GDM1 (cell line): Measurements from ENCODE around the gene POLR2H.

Experiments used
- DNase-seq: peaks from one replicate; lab custom pipeline; 2025; lab: John Stamatoyannopoulos, UW

The POLR2H gene

GRCh38 chr3:184352149-184352785 lies 9.2 kb upstream of the POLR2H start:
- no peak for DNase-seq

GRCh38 chr3:184352897-184353545 lies 8.5 kb upstream of the POLR2H start:
- no peak for DNase-seq

GRCh38 chr3:184353546-184353941 lies 8.0 kb upstream of the POLR2H start:
- no peak for DNase-seq

GRCh38 chr3:184354121-184354728 lies 7.3 kb upstream of the POLR2H start:
- no peak for DNase-seq

GRCh38 chr3:184354754-184355153 lies 6.8 kb upstream of the POLR2H start:
- no peak for DNase-seq

GRCh38 chr3:184355261-184356040 lies 6.1 kb upstream of the POLR2H start:
- no peak for DNase-seq

GRCh38 chr3:184357248-184358123 lies 4.0 kb upstream of the POLR2H start:
- DNase-seq: no peak

- DNase-seq: no peak
These were observed 3.3 kb upstream of the POLR2H start for GRCh38 chr3:184358124-184358767.

GRCh38 chr3:184358921-184359350 lies 2.6 kb upstream of the POLR2H start:
- no peak for DNase-seq

- no peak for DNase-seq
These were observed 1.9 kb upstream of the POLR2H start for GRCh38 chr3:184359610-184360009.

- no peak for DNase-seq
These were observed 1.2 kb upstream of the POLR2H start for GRCh38 chr3:184360070-184360928.

- no peak for DNase-seq
These were observed 480 bp upstream of the POLR2H start for GRCh38 chr3:184360929-184361531.

- peak; percentile 56 for DNase-seq
These were observed 590 bp downstream of the POLR2H start for GRCh38 chr3:184361932-184362667.

GRCh38 chr3:184362668-184363546 lies 1.4 kb downstream of the POLR2H start:
- peak; percentile 96 for DNase-seq

GRCh38 chr3:184366619-184367289 lies 5.2 kb downstream of the POLR2H start:
- no peak for DNase-seq

- no peak for DNase-seq
These were observed 6.6 kb downstream of the POLR2H start for GRCh38 chr3:184368116-184368515.

- no peak for DNase-seq
These were observed 7.2 kb downstream of the POLR2H start for GRCh38 chr3:184368586-184369183.
